Astrocyte of the hippocampus (primary cell): ENCODE data around the gene TCF7L1.
"Not testable (repeated sequence)": the region's sequence is repeated elsewhere in the genome, so short reads cannot be mapped to it uniquely, and the experiment has no call there.

Source experiments
- DNase-seq: peaks from one replicate; pipeline ENCODE4 v3.0.0; 2011; ENCODE audit warnings: low read depth, low spot score

TCF7L1 gene

DNA sequence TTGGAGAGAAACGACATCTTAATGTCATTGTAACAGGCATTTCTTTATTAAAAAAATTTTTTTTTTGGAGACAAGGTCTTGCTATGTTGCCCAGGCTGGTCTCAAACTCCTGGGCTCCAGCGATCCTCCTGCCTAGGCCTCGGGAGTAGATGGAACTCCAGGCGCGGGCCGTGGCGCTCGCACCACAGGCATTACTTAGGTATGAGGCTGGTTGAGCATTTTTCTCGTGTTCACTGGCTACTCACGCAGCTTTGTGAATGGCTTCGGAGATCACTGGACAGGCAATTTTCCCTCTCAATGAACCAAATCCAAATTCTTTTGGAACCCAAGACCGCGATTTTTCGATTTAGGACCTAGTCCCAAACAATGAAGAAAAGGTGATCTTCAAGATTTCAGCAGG, 795 bp upstream of the TCF7L1 start:
- peak; percentile 44 for DNase-seq

DNA sequence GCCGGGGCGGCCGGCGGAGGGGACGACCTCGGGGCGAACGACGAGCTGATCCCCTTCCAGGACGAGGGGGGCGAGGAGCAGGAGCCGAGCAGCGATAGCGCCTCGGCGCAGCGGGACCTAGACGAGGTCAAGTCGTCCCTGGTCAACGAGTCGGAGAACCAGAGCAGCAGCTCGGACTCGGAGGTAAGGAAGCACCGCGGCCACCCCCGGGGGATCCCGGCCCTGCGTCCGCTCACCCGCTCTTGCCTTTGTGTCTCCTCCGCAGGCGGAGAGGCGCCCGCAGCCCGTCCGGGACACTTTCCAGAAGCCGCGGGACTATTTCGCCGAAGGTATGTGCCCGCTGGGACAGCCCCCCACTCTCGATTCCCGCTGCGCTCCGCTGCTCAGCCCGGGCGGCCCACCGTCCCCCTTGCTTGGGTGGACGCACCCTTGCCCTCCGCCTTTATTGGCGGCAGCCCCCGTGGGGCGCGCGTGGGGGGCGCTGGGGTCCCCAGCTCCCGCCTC, 611 bp downstream of the TCF7L1 start:
- peak; percentile 78 for DNase-seq

GRCh38 chr2:85134255-85134895, 1.2 kb downstream of the TCF7L1 start:
- DNase-seq, result peak; percentile 79

DNA sequence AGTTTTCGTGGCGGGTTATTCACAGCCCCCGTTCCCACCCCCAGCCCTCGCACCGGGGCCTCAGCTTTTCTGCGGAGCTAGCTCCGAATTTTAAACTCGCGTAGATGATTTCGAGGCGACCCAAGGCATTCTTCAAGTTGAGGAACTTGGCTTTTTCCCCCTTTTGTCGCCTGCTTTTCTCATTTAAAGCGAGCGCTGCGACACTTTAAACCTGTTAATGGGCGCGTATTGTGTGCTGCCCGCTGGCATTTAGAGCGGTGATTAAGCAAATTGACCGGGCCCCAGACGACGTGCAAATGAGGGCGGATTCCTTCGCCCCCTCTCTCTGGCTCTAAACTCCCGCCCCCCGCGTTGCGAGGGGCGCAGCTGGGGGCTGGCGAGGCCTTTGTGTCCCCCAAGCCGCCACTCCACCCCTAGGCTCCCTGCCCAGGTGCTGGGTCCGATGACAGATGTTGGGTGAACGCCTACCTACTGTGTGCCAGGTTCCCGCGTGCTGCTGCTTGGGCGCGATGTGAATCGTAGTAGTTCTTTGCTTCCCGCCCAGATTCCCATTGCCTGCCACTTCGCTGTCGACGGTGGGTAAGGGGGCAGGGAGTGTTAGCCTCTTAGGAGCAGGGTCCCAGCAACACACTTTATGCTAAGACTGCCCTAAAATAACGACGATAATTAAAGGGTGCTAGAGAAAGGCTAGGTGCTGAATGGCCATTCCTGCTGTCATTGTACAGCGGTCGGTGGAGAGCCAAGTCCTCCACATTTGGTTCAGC, 1.9 kb downstream of the TCF7L1 start:
- DNase-seq, result peak; percentile 47

DNA sequence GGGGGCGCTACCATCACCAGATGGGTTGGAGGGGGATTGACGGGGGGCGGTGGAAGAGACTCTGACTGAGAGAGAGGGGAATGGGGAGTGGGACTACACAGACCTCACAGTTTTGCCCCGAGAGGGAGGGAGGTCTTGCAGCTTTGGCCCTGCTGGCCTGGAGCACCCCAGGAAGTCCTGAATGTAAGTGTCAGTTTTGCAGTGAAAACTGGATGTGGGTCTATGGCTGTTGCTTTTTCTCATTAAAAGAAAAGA, 2.4 kb downstream of the TCF7L1 start:
- no peak for DNase-seq

GRCh38 chr2:85137156-85137555, 4.0 kb downstream of the TCF7L1 start:
- no peak for DNase-seq

DNA sequence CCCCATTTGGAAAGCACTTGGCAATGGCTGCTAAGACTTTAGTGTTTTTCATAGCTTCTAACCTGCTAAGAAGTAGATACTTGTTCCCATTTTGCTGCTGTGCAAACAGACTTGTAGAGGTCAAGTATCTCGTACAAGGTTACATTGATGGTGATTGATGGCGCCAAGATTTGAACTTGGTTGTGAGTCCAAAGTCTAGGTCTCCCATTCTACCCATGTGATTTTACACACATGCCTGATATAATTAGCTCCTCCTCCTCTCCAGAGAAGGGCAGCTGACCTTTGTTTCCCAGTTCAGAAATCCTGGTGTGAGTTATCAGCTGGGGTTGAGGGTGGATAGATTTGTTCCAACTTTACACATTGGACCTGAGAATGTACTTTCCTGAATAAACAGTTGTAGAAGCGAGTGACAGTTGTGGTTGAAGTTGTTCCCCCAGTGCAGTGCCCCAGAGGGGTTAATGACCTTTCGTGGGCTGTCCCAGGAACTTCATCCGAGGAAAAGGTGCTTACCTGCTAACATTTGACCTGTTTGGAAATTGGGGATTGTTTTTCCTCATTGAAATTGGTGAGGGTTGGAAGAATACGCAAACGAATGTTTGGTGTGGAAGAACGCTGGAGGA, 10.4 kb downstream of the TCF7L1 start:
- no peak for DNase-seq

DNA sequence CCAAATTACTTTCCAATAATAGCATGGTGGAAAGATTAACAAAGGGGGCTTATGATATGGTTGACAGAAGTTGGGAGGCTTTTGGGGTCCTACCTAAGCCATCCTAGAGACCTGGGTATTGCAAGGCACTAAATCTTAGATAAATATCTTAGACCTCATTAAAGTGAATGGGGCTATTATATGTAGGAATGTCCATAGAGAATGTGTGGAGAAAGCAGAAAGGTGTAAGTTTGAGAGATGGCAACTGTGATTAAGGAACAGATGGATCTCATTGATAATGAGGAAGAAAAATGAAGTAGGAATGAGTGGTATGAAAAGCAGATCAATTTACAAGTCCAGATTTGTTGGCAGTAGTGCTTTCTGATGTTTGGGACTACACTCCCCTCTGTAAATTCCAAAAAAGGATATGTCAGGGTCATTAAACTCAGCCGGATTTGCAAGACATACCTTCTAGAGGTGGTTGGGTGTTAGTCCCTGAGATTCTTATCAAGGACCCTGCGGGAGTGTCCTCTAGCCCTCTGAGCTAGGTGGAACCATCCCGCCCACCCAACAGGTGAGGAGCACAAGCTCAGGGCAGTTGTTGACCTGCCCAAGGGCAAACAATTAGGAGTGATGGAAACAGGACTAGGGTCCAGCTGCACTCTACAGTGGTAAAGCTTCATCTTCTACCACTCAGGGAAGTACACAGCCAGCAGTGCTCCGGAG, 12.1 kb downstream of the TCF7L1 start:
- DNase-seq, result no peak

- no peak for DNase-seq
These were observed 15.0 kb downstream of the TCF7L1 start for GRCh38 chr2:85148190-85148589.

- DNase-seq, result no peak
These were observed 17.8 kb downstream of the TCF7L1 start for GRCh38 chr2:85151026-85151425.

DNA sequence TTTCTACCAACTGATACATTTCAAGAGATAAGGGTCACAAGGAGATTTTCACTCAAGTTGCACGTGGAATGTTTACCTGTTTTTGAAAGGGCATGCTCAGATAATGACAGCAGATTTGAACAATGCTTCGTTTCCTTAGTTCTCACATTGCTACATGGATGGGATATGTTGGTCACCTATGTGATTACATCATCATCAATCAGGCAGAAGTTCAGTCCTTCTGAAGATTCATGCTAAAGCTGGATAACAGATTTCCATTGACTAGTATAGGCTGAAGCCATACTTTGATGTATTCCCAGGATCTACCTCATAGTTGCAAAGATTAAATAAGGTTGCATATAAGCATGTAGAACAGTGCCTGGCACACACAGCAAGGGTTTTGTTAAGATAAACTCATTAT, 19.7 kb downstream of the TCF7L1 start:
- no peak for DNase-seq

- peak; percentile 86 for DNase-seq
These were observed 21.0 kb downstream of the TCF7L1 start for GRCh38 chr2:85154048-85154753.

DNA sequence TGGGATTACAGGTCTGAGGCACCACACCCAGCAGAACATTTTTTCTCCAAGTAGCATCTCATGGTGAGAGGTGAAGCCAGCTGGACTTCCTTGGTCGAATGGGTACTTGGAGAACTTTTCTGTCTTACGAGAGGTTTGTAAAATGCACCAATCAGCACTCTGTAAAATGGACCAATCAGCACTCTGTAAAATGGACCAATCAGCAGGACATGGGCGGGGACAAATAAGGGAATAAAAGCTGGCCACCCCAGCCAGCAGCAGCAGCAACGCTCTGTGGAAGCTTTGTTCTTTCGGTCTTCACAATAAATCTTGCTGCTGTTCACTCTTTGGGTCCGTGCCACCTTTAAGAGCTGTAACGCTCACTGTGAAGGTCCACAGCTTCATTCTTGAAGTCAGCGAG, 21.9 kb downstream of the TCF7L1 start:
- DNase-seq, result not testable (repeated sequence)

DNA sequence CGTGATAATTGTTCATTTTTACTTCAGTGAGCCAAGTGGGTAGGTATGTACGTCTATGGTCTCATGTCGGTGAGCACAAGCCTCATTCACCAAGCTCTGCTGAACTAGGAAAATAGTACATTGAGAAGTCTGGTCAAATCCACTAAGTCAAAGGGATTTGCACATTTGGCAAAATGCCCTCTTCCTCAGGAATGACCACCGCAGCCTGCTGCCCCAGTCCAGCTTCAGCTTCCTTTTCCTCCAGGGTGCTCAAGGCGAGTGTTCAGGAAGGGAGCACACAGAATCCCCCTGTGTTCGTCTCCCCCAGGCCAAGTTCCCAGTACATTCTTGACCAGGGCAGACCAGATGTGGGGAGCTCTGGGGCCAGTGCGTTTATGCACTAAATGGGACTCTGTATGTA, 23.0 kb downstream of the TCF7L1 start:
- peak; percentile 94 for DNase-seq

- DNase-seq, result peak; percentile 44
These were observed 23.4 kb downstream of the TCF7L1 start for GRCh38 chr2:85156619-85157018.

GRCh38 chr2:85157345-85157744, 24.2 kb downstream of the TCF7L1 start:
- no peak for DNase-seq

GRCh38 chr2:85158559-85159273, 25.5 kb downstream of the TCF7L1 start:
- DNase-seq, result peak; percentile 43

- no peak for DNase-seq
These were observed 26.4 kb downstream of the TCF7L1 start for GRCh38 chr2:85159589-85159988.

- peak; percentile 59 for DNase-seq
These were observed 28.1 kb downstream of the TCF7L1 start for GRCh38 chr2:85160966-85161960.
